ENCODE results near the gene CEL.
"Not testable (repeated sequence)": the region's sequence is repeated elsewhere in the genome, so short reads cannot be mapped to it uniquely, and the experiment has no call there.

CEL gene

GRCh38 chr9:133061764-133062145, at the start of gene CEL:
TSS of gene CEL (plus strand) at chr9:133061981. CDS start at chr9:133062003, 22 bp downstream.
- DNase-seq (ENCODE audit: low read depth in 2 of 2), result not testable (repeated sequence)

GRCh38 chr9:133014696-133015095, 47.1 kb upstream of the CEL start:
- DNase-seq (ENCODE audit: low read depth in 2 of 2), result no peak

GRCh38 chr9:133023117-133023890, 38.5 kb upstream of the CEL start:
- DNase-seq (ENCODE audit: low read depth in 2 of 2), result peak; percentile 50

GRCh38 chr9:133026426-133026825, 35.4 kb upstream of the CEL start:
- no peak for DNase-seq (ENCODE audit: low read depth in 2 of 2)

- DNase-seq (ENCODE audit: low read depth in 2 of 2), result no peak
Measured at GRCh38 chr9:133027134-133027533, 34.6 kb upstream of the CEL start.

- DNase-seq (ENCODE audit: low read depth in 2 of 2), result no peak
Measured at GRCh38 chr9:133028221-133028620, 33.6 kb upstream of the CEL start.

- no peak for DNase-seq (ENCODE audit: low read depth in 2 of 2)
Measured at GRCh38 chr9:133029994-133030316, 31.8 kb upstream of the CEL start.

GRCh38 chr9:133030317-133031129, 31.3 kb upstream of the CEL start, which contains the start of gene GTF3C5:
TSS of gene GTF3C5 (plus strand) at chr9:133030997. CDS start at chr9:133031012, 15 bp downstream.
- peak; percentile 78 to 87 for DNase-seq (ENCODE audit: low read depth in 2 of 2)

- DNase-seq (ENCODE audit: low read depth in 2 of 2), result no peak
Measured at GRCh38 chr9:133031130-133031422, 30.7 kb upstream of the CEL start.

GRCh38 chr9:133031496-133031911, 30.3 kb upstream of the CEL start:
- DNase-seq (ENCODE audit: low read depth in 2 of 2), result peak in 1 of 2 donors; percentile 11

GRCh38 chr9:133032171-133032570, 29.6 kb upstream of the CEL start:
- no peak for DNase-seq (ENCODE audit: low read depth in 2 of 2)

- DNase-seq (ENCODE audit: low read depth in 2 of 2), result no peak
Measured at GRCh38 chr9:133035669-133036068, 26.1 kb upstream of the CEL start.

GRCh38 chr9:133037775-133038515, 23.8 kb upstream of the CEL start:
- DNase-seq (ENCODE audit: low read depth in 2 of 2), result no peak

GRCh38 chr9:133040892-133041479, 20.8 kb upstream of the CEL start:
- DNase-seq (ENCODE audit: low read depth in 2 of 2), result not testable (repeated sequence)

GRCh38 chr9:133041958-133042357, 19.8 kb upstream of the CEL start:
- no peak for DNase-seq (ENCODE audit: low read depth in 2 of 2)

- DNase-seq (ENCODE audit: low read depth in 2 of 2), result no peak
Measured at GRCh38 chr9:133042676-133043075, 19.1 kb upstream of the CEL start.

GRCh38 chr9:133043449-133044035, 18.2 kb upstream of the CEL start:
- no peak for DNase-seq (ENCODE audit: low read depth in 2 of 2)

GRCh38 chr9:133044125-133044524, 17.7 kb upstream of the CEL start:
- no peak for DNase-seq (ENCODE audit: low read depth in 2 of 2)

- no peak for DNase-seq (ENCODE audit: low read depth in 2 of 2)
Measured at GRCh38 chr9:133044661-133045060, 17.1 kb upstream of the CEL start.

GRCh38 chr9:133045132-133045531, 16.6 kb upstream of the CEL start:
- DNase-seq (ENCODE audit: low read depth in 2 of 2), result no peak

- DNase-seq (ENCODE audit: low read depth in 2 of 2), result no peak
Measured at GRCh38 chr9:133046196-133046899, 15.4 kb upstream of the CEL start.

Measured in stimulated activated CD4-positive, alpha-beta T cell treated with anti-CD3 and anti-CD28 coated beads, Interleukin-4, amount 100 ng/mL, for 48 hours (primary cell).